A549 (cell line): Measurements from ENCODE around the gene GJA8. TPM values are rescaled to one million over a fixed set of nuclear protein-coding genes. Genes with fewer than 3 reads are reported as not detected.
"Not testable (repeated sequence)": the region's sequence is repeated elsewhere in the genome, so short reads cannot be mapped to it uniquely, and the experiment has no call there.

Experiments used
- ATAC-seq, 2 experiments: fragments of 200-7000 bp in 1 of 2; fragments of >200 bp in 1 of 2; cut with Nextera tagmentation in 1 of 2; cut with Tn5 transposase in 1 of 2; 3 replicates each; pipeline versions ENCODE4 v1.8.0 to v1.9.1; 2018 to 2020; ENCODE audit warnings: mild to moderate bottlenecking in 1 of 2, moderate library complexity in 1 of 2
- CTCF ChIA-PET: fragments of 300-600 bp; sonication (Branson Sonifier 250); formaldehyde crosslinking; extraction: SDS; loops from one replicate; lab custom pipeline; 2021; ENCODE audit warnings: antibody characterized with exemption, inconsistent platforms; lab: Yijun Ruan, JAX
- POLR2A ChIA-PET: fragments of 350-600 bp; formaldehyde crosslinking; extraction: SDS; loops from one replicate; lab custom pipeline; 2021; ENCODE audit warnings: antibody characterized with exemption, inconsistent platforms; lab: Yijun Ruan, JAX
- DNase-seq, 2 experiments: peaks; one replicate each; pipeline versions ENCODE4 v3.0.0 to v3.0.0-alpha.2; 2011 to 2016; ENCODE audit warnings: low read depth in 1 of 2, low spot score in 1 of 2
- FAIRE-seq: peaks from 2 replicates; lab custom pipeline; 2011; peaks lifted over from hg19 to GRCh38; lab: Jason Lieb, UNC
- H3K27ac ChIP-seq, 2 experiments: fragments of >200 bp; sonication (Bioruptor Twin); formaldehyde crosslinking; 3 replicates each; pipeline ENCODE4 v1.5.1; 2016 to 2017
- H3K4me1 ChIP-seq: fragments of >200 bp; sonication (Bioruptor Twin); formaldehyde crosslinking; 3 replicates; pipeline ENCODE4 v1.6.1; 2016
- H3K4me2 ChIP-seq: fragments of >200 bp; sonication (Bioruptor Twin); formaldehyde crosslinking; 3 replicates; pipeline ENCODE4 v1.6.1; 2016
- H3K4me3 ChIP-seq: fragments of >200 bp; sonication (Bioruptor Twin); formaldehyde crosslinking; 3 replicates; pipeline ENCODE4 v1.5.1; 2016
- H3K9me3 ChIP-seq: fragments of >200 bp; sonication (Bioruptor Twin); formaldehyde crosslinking; 3 replicates; pipeline ENCODE4 v1.6.1; 2016
- WGBS: methylation state at CpG from one replicate; pipeline ENCODE4 v1.1.6; 2017; ENCODE audit errors: missing lambda C conversion rate; 5-methylcytosine and 5-hydroxymethylcytosine counted together
- polyA plus RNA-seq, 4 experiments: library from polyadenylated mRNA; depleted of rRNA in 3 of 4; stranded (reverse); fragments of >200 nt; fragmentation: RNase III in 1 of 4; extraction: RNeasy Plus Mini Kit Qiagen cat#74134 plus additional on column Dnase treatment in 1 of 4; gene quantifications; 2 replicates in 3 of 4; 3 replicates in 1 of 4; pipeline ENCODE4 v1.2.3, GENCODE V29; 2011 to 2017

GJA8 gene
- polyA plus RNA-seq, 2 of the 4 experiments (the other 2 are of a cell fraction): not detected

DNA sequence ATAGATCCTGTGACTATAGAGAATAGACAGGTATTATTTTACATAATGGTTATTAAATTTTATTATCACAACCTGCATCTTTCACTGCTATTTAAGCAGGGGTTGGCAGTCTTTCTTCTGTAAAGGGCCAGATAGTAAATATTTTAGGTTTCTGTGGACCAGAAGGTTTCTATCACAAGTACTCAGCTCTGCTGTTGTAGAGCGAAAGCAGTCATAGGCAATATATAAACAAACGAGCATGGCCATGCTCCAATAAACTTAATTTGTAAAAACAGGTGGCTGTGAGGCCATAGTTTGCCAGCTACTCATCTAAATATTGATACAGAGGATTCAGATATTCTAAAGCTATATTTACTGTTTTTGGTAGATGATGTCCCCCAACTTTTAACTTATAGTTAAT is 37.9 kb downstream of the GJA8 start:
- H3K4me3 ChIP-seq, H3K9me3 ChIP-seq, CTCF ChIA-PET, FAIRE-seq, DNase-seq, H3K27ac ChIP-seq, H3K4me1 ChIP-seq, POLR2A ChIA-PET, ATAC-seq, H3K4me2 ChIP-seq: not testable (repeated sequence)
- 69% methylated on average over 2 of the region's 2 CpGs for WGBS

GRCh38 chr1:147942563-147942962 is 40.0 kb downstream of the GJA8 start:
- H3K4me1 ChIP-seq, CTCF ChIA-PET, H3K4me2 ChIP-seq, H3K9me3 ChIP-seq, POLR2A ChIA-PET, H3K4me3 ChIP-seq, DNase-seq, ATAC-seq, H3K27ac ChIP-seq: not testable (repeated sequence)
- no CpG with 5 or more reads among the region's 1 CpG for WGBS
- peak; percentile 72 for FAIRE-seq

- POLR2A ChIA-PET, FAIRE-seq, CTCF ChIA-PET, ATAC-seq, H3K9me3 ChIP-seq, H3K4me3 ChIP-seq, DNase-seq, H3K4me1 ChIP-seq, H3K27ac ChIP-seq, H3K4me2 ChIP-seq: not testable (repeated sequence)
- WGBS: no CpG with 5 or more reads among the region's 35 CpGs
These were observed 46.9 kb downstream of the GJA8 start for GRCh38 chr1:147949517-147949916.

Other genes starting within 250 kb of the GJA8 start
- gene ACP6, start 232.3 kb upstream of the GJA8 start, polyA plus RNA-seq (2011; rRNA removed): 26.2 and 26.5 TPM in 2 replicates
- gene ACP6, start 232.3 kb upstream of the GJA8 start, polyA plus RNA-seq (2017; fragmentation: RNase III; extraction: RNeasy Plus Mini Kit Qiagen cat#74134 plus additional on column Dnase treatment): 12.4 to 21.7 TPM (median 14.9 TPM) in 3 replicates
- gene GJA5, start 142.2 kb upstream of the GJA8 start, polyA plus RNA-seq (2011; rRNA removed): 0.04 TPM in 1 of 2 replicates, not detected in the other
- gene GJA5, start 142.2 kb upstream of the GJA8 start, polyA plus RNA-seq (2017; fragmentation: RNase III; extraction: RNeasy Plus Mini Kit Qiagen cat#74134 plus additional on column Dnase treatment): not detected in 3 replicates
- 14.2 and 17.4 TPM in 2 replicates for gene GPR89B, start 25.6 kb downstream of the GJA8 start, polyA plus RNA-seq (2011; rRNA removed)
- 4.7 to 7.0 TPM (median 6.0 TPM) in 3 replicates for gene GPR89B, start 25.6 kb downstream of the GJA8 start, polyA plus RNA-seq (2017; fragmentation: RNase III; extraction: RNeasy Plus Mini Kit Qiagen cat#74134 plus additional on column Dnase treatment)
- gene NBPF11, start 249.5 kb downstream of the GJA8 start, polyA plus RNA-seq (2011; rRNA removed): 12.1 and 13.8 TPM in 2 replicates
- gene NBPF11, start 249.5 kb downstream of the GJA8 start, polyA plus RNA-seq (2017; fragmentation: RNase III; extraction: RNeasy Plus Mini Kit Qiagen cat#74134 plus additional on column Dnase treatment): 5.6 to 6.5 TPM (median 5.8 TPM) in 3 replicates